ENCODE measurements around the gene IGFALS.

Gene IGFALS

GRCh38 chr16:1766231-1766630 lies 27.3 kb downstream of the IGFALS start:
- no peak for DNase-seq (ENCODE audit: low read depth in 2 of 2, low spot score in 1 of 2)

DNA sequence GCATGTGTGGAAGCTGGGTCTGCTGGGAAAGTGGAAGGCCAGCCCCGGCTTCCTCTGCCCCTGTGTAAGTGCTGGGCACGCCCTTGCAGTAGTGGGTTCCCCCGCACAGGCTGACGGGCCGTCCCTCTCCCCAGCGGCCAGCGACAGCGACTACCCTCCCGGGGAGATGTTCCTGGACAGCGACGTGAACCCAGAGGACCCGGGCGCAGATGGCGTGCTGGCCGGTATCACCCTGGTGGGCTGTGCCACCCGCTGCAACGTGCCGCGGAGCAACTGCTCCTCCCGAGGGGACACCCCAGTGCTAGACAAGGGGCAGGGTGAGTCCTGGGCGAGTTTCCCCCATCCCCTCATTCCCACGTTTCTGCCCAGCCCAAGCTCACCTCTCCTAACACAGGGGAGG lies 27.7 kb downstream of the IGFALS start:
- DNase-seq (ENCODE audit: low read depth in 2 of 2, low spot score in 1 of 2), result no peak

GRCh38 chr16:1764971-1765370 lies 28.5 kb downstream of the IGFALS start:
- no peak for DNase-seq (ENCODE audit: low read depth in 2 of 2, low spot score in 1 of 2)

DNA sequence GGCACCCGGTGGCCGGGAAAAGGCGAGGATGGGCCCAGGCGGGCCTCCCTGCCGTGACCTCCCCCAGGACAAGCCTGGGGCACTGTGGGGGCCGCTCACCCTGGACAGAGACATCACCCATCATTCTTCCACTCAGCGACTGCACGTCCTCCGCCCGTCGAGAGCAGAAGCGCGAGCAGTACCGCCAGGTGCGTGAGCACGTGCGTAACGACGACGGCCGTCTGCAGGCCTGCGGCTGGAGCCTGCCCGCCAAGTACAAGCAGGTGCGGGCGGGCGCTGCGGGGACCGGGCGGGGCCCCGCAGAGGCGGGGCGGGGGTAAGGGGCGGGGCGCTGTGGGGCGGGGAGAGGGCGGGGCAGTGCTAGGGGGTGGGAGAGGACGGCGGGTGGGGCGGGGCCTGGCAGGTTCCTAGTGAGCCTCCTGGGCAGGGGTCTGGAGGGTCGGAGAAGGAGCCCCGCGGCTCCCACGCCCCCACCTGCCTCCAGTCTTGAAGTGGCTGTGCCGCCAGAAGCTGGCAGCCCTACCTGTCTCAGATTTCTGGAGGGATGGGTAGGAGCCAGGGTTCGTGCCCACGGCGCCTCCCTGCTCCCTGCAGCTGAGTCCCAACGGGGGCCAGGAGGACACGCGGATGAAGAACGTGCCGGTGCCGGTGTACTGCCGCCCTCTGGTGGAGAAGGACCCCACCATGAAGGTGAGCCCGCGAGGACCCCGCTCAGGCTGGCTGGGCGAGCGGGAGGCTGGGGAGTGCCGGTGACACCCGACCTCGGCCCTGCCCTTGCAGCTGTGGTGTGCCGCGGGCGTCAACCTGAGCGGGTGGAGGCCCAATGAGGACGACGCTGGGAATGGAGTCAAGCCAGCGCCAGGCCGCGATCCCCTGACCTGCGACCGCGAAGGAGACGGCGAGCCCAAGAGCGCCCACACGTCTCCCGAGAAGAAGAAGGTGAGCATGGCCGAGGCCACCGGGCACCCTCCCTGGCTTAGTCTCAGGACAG lies 29.7 kb downstream of the IGFALS start:
- DNase-seq (ENCODE audit: low read depth in 2 of 2, low spot score in 1 of 2), result no peak

- no peak for DNase-seq (ENCODE audit: low read depth in 2 of 2, low spot score in 1 of 2)
These were observed 30.5 kb downstream of the IGFALS start for GRCh38 chr16:1762879-1763520.

DNA sequence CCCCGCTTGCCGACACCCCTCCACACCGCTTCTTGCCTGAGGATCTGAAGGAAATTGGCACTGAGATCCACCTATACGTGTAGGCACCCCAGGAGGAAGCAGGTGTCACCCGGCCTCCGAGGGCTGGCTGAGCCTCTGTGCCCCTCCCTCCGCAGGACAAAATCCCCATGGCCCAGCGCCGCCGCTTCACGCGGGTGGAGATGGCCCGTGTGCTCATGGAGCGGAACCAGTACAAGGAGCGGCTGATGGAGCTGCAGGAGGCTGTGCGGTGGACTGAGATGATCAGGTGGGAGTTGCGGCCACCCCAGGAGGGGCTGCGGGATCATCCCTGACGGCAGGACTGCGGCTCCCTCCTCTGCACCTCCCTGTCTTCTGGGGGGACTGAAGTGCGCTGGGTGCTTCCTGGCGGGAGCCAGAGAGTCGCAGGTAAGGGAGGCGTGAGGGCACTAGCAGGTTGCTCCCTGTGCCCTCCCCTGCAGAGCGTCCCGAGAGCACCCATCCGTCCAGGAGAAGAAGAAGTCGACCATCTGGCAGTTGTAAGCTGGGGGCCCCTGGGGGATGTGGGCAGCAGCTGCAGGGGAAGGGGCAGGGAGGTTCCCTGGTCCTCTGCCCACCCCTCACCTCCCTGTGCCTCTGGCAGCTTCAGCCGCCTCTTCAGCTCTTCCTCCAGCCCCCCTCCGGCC lies 31.2 kb downstream of the IGFALS start:
- DNase-seq (ENCODE audit: low read depth in 2 of 2, low spot score in 1 of 2), result no peak

GRCh38 chr16:1761751-1762150 lies 31.8 kb downstream of the IGFALS start:
- DNase-seq (ENCODE audit: low read depth in 2 of 2, low spot score in 1 of 2), result no peak

DNA sequence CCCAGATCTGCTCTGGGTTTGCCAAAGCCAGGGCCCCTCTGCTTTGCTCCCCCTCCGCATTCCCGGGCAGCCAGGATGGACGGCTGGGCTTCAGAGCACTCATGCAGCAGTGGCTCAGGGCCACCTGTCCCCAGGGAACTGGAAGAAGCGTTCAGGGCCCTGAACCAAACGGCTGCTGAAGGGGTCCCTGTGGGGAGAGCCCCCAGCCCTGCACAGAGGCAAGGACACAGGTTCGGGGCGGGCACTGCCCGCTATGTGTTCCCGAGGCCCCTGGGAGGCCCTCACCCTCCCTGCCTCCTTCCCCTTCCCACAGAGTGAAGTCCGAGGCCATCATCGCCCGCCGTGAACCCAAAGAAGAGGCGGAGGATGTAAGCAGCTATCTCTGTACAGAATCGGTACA lies 32.6 kb downstream of the IGFALS start:
- DNase-seq (ENCODE audit: low read depth in 2 of 2, low spot score in 1 of 2), result no peak

DNA sequence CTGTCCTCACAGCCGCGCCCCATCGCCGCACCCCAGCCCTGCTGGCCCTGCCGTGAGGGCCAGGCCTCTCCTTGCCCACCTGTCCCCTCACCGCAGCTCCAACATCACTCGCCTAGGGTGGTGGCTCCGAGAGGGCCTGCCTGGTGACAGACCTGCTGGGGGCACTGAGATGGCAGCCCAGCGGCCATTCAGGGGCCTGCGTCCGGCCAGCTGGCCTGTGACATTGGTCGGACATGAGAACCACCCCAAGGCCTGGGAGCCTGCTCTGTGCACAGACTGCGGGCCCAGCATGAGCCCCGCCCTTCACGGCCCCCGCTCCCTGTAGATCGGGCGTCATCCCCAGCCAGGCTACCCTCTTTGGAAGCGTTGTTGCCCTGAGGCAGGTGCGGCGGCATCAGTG lies 34.0 kb downstream of the IGFALS start:
- no peak for DNase-seq (ENCODE audit: low read depth in 2 of 2, low spot score in 1 of 2)

DNA sequence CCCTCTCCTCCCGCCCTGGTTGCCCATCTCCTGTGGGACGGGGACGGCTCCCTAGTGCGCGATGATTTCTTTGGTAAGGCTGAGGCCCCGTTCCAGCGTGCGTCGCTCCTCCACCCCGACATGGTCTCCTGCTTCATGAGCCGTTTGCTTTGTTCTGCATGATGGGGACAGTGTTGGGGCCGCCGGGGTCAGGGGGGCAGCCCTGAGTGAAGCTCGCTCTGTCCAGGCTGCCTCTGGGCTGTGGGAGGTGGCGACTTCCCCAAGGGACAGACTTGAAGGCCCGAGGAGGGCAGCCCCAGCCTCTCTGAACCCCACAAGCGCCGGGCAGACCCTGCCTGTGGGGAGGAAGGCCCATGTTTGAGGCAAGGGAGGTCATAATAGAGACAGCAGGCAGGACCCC lies 34.6 kb downstream of the IGFALS start:
- no peak for DNase-seq (ENCODE audit: low read depth in 2 of 2, low spot score in 1 of 2)

DNA sequence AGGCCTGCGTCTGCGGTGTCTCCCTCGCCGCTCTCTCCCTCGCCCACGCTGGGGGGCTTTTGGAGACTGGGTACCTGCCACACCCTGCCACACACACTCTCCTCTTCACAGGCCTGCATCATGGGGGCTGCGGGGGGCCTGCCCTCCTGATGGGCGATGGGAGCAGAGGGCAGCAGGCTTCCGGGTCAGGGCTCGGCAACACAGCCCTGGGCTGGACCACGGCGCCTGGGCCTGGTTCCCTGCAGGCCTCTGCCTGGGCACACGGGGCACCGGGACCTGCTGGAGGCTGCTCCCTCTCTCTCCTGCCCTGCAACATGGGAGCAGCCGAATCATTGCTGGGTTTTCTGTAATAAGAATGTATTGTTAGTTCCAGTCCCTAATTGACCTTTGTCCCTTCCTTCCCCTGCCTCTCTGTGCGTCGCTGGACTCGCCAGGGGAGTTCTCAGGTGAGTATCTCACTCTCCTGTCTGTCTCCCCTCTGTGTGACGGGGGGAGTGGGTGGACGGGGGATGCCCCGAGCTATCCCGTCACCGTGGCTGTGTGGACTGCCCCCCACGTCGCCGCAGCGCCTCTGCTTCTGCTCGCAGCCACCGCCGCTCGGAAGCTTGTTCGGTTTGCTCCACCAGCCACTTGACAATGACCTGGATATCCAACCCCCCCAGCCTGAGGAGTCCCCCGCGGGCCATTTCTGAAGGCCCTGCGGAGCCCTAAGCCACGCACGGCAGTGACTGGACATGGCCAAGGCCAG lies 35.6 kb downstream of the IGFALS start:
- DNase-seq (ENCODE audit: low read depth in 2 of 2, low spot score in 1 of 2), result no peak

- DNase-seq (ENCODE audit: low read depth in 2 of 2, low spot score in 1 of 2), result no peak
These were observed 39.3 kb downstream of the IGFALS start for GRCh38 chr16:1754204-1754603.

GRCh38 chr16:1752853-1753252 lies 40.7 kb downstream of the IGFALS start:
- DNase-seq (ENCODE audit: low read depth in 2 of 2, low spot score in 1 of 2), result no peak

DNA sequence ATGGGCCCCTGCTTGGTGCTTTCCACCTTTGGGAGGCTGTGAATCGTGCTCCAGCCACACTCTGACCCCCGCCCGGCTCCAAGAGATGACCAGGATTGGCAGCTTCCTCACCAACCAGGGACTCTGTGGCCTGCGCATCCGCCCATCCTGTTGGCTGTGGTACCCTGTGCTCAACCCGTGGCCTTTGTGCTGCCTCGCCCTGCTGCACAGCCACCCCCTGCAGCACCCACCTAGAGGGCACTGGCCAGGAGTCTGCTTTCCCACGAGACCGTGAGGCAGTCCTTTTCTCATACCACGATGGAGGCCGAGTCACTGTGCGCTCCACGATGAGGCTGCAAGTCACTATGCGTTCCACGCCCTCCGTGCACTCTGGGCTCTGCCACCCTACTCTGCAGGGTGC lies 41.6 kb downstream of the IGFALS start:
- DNase-seq (ENCODE audit: low read depth in 2 of 2, low spot score in 1 of 2), result no peak

DNA sequence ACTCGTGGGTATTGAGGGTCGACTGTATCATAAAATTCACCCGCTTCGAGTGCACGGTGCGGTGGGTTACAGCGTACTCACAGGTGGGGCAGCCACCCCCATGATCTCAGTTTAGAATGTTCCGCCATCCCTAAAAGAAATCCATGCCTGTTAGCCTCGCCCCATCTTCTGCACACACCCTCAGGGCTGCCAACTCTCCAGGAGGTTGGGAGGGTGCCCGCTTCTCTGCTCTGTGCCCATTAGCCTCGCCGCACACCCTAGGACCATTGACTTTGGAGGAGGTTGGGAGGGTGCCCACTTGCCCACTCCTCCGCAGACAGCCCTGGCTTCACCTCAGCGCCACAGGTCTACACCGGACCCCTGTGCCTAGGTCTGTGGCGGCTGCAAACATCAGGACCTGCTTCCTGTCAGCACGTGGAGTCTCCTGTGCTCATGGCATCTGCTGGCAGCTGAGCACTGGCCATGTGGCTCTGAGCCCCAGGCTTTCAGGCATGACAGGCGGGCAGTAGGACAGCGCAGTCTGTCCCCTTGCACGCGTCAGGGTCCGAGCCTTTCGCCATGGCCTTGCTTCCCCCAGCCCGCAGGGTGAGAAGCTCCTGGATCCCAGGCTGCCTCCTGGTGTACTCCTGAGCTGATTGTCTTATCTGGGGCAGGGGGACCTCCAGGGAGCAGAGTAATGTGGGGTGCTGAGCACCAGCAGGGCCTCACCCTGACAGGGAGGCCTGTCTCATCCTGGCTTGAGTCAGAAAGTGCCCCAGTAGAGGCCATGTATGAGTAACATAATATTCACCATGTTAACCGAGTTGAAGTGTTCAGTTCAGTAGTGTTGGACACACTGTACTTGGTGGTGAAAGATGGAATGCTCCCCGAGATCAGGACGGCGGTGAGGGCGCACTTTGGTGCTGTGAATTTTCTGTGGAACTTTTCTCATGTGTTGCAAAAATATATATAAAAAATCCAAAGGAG lies 44.1 kb downstream of the IGFALS start:
- DNase-seq (ENCODE audit: low read depth in 2 of 2, low spot score in 1 of 2), result no peak

- DNase-seq (ENCODE audit: low read depth in 2 of 2, low spot score in 1 of 2), result no peak
These were observed 45.6 kb downstream of the IGFALS start for GRCh38 chr16:1747934-1748333.

GRCh38 chr16:1746693-1747195 lies 46.8 kb downstream of the IGFALS start:
- no peak for DNase-seq (ENCODE audit: low read depth in 2 of 2, low spot score in 1 of 2)

DNA sequence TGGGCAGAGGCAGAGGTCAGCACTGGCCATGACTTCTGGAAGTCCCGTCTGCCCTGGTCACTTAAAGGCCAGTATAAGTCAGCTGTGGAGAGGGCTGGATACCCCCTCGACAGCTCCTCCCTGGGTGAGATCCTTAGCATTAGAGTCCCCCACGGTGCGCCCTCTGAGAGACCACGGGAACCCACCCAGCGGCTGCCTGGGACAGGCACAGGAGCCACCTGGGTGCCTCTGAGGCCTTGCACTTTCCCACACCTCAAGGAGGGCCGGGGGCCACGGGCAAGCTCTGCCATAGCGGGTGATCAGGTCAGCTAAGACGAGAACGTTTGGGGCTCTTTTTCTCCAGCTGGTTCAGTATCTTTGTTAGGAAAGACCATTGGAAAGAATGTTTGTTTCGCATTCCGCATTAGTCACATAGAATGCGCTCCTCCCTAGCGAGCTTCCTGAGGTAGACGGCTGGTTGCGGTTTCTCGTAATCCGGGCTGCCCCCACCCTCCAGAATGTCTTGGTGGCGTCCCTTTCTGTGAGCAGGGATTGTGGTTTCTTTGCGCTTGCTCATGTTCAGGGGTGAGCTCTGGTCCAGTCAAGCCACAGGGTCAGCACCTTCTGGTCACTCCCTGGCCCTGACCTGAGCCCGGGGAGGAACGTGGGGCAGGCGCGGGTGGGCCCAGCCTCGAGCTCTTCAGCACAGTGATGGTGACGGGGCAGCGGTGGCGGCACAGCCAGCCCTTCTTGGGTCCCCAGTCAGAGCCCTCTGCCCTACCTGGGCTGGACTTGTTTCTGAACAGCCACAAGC lies 47.4 kb downstream of the IGFALS start:
- DNase-seq (ENCODE audit: low read depth in 2 of 2, low spot score in 1 of 2), result no peak

Measured in stimulated activated CD8-positive, alpha-beta memory T cell treated with anti-CD3 and anti-CD28 coated beads, Interleukin-4, amount 100 ng/mL, for 4 hours (primary cell).